ENCODE measurements around the gene TACSTD2.

The TACSTD2 gene

DNA sequence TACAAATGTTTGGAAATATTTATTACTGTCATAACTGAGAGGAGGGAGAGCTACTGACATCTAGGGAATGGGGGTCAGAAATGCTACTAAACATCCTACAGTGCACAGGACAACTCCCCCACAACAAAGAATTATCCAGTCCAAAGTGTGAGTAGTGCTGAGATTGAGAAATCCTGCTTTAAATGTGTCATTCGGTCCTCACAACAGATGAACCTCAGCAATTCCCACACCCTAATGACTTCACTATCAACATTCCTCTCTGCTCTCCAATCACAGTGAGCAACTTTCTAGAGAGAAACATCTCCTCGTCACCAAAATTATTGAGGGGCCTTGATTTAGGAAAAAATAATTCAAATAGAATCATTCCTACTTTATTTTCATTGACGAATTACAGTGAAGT lies 48.5 kb downstream of the TACSTD2 start:
- no peaks in the 10 kb centered on the region for H3K36me3 ChIP-seq (ENCODE audit: insufficient read depth, low read length)
- H3K9me3 ChIP-seq (ENCODE audit: control insufficient read depth, insufficient read depth, low read length), result no peaks in the 10 kb centered on the region
- H3K4me1 ChIP-seq (ENCODE audit: insufficient read depth, low read length), result no peaks in the 10 kb centered on the region
- no peak overlapping the region for H3K9ac ChIP-seq (ENCODE audit: low read depth, low read length)
